Retinal pigment epithelial cell (primary cell): ENCODE measurements around the gene FOXA2.

ENCODE experiments used
- DNase-seq: peaks from one replicate; pipeline ENCODE4 v3.0.0-alpha.2; 2010; ENCODE audit warnings: low read depth
- H3K4me3 ChIP-seq: 2 replicates; pipeline ENCODE4 v1.5.1; 2011; ENCODE audit warnings: mild to moderate bottlenecking, low read length, control low read depth, moderate library complexity
- CTCF ChIP-seq: conservative IDR thresholded peaks from 2 replicates; pipeline ENCODE4 v1.5.1; 2011; ENCODE audit warnings: low read depth, low read length, control low read depth, inconsistent platforms

The FOXA2 gene

GRCh38 chr20:22584922-22585785 is 782 bp upstream of the FOXA2 start:
- no peak overlapping the region for H3K4me3 ChIP-seq
- TF ChIP-seq CTCF, result no peak
- no peak for DNase-seq

- DNase-seq, result no peak
Measured at GRCh38 chr20:22583773-22584521, 425 bp downstream of the FOXA2 start.

GRCh38 chr20:22582964-22583772 is 1.2 kb downstream of the FOXA2 start:
- DNase-seq, result no peak
- H3K4me3 ChIP-seq, result no peak overlapping the region
- no peak for TF ChIP-seq CTCF

More at GRCh38 chr20:22583773-22584521, 425 bp downstream of the FOXA2 start:
- no peak for TF ChIP-seq CTCF
- no peak overlapping the region for H3K4me3 ChIP-seq

GRCh38 chr20:22582386-22582963 is 1.9 kb downstream of the FOXA2 start:
- no peak for DNase-seq
- TF ChIP-seq CTCF, result no peak
- no peak overlapping the region for H3K4me3 ChIP-seq

- no peak for TF ChIP-seq CTCF
- no peak for DNase-seq
- H3K4me3 ChIP-seq, result no peak overlapping the region
Measured at GRCh38 chr20:22581437-22582385, 2.7 kb downstream of the FOXA2 start.
